Gastrocnemius medialis (tissue), 4 donors: ENCODE results near the gene BANK1. TPM values are rescaled to one million over a fixed set of nuclear protein-coding genes. Genes with fewer than 3 reads are reported as not detected.

ENCODE experiments used
- ATAC-seq, 2 donors: fragments of 150-250 bp; one replicate each; pipeline ENCODE4 v1.9.1; 2016
- DNase-seq, 2 donors: peaks; one replicate each; pipeline ENCODE4 v3.0.0-alpha.2; 2019
- H3K27ac ChIP-seq, 4 donors: fragments of 200-600 bp; sonication (generic); 1 replicate in 1 of 4; 2 replicates in 3 of 4; pipeline ENCODE4 v1.5.1; 2016 to 2018; ENCODE audit warnings: mild to moderate bottlenecking in 2 of 4, moderate library complexity in 1 of 4
- H3K27me3 ChIP-seq, 3 donors: fragments of 200-600 bp; sonication (generic) in 2 of 3; 1 replicate in 1 of 3; 2 replicates in 2 of 3; pipeline versions ENCODE4 v1.5.1 to v1.6.0; 2016 to 2019; ENCODE audit warnings: mild to moderate bottlenecking in 1 of 3, moderate library complexity in 1 of 3
- H3K36me3 ChIP-seq, 2 donors: fragments of 200-600 bp; sonication (generic) in 1 of 2; one replicate each; pipeline ENCODE4 v1.5.1; 2017 to 2018
- H3K4me1 ChIP-seq, 2 donors: fragments of 200-600 bp; sonication (generic) in 1 of 2; one replicate each; pipeline ENCODE4 v1.5.1; 2016 to 2017; ENCODE audit warnings: mild to moderate bottlenecking in 2 of 2
- H3K4me3 ChIP-seq, 4 donors: fragments of 200-600 bp; sonication (generic) in 3 of 4; 1 replicate in 1 of 4; 2 replicates in 3 of 4; pipeline ENCODE4 v1.5.1; 2016 to 2019; ENCODE audit warnings: mild to moderate bottlenecking in 2 of 4
- H3K9me3 ChIP-seq, 3 donors: fragments of 200-600 bp; sonication (generic) in 2 of 3; 1 replicate in 1 of 3; 2 replicates in 2 of 3; pipeline ENCODE4 v1.5.1; 2016 to 2019
- POLR2A ChIP-seq, 2 donors: fragments of 450-650 bp; IDR thresholded peaks; one replicate each; pipeline ENCODE4 v1.6.1; 2017; ENCODE audit warnings: antibody characterized with exemption in 2 of 2, mild to moderate bottlenecking in 2 of 2, moderate library complexity in 2 of 2
- in situ Hi-C, 4 donors: fragments of 200-750 bp; cut with MboI; loops; one replicate each; pipeline versions ENCODE4 v1.15.0 to v1.8.0; 2017; ENCODE audit warnings: low sequenced_read_pairs in 4 of 4
- intact Hi-C: fragments of 100-400 bp; cut with DNase I; formaldehyde crosslinking; loops from one replicate; pipeline ENCODE4 v1.15.1; 2023; ENCODE audit warnings: low total_unique reads
- total RNA-seq, 4 donors: library from RNA; depleted of rRNA; stranded (reverse); fragments of >200 nt; gene quantifications; one replicate each; pipeline versions ENCODE4 v1.1.0 to v1.2.3, GENCODE V29; 2016
- TF ChIP-seq, protein P1 (sequence below), 5 experiments: fragments of 450-650 bp in 3 of 5; fragments of 200-600 bp in 2 of 5; sonication (generic) in 2 of 5; IDR thresholded peaks in 4 of 5; conservative IDR thresholded peaks in 1 of 5; 1 replicate in 4 of 5; 2 replicates in 1 of 5; pipeline ENCODE4 v1.5.1; 2016 to 2019; ENCODE audit warnings: antibody characterized with exemption in 5 of 5, mild to moderate bottlenecking in 3 of 5, moderate library complexity in 3 of 5

BANK1 gene
- total RNA-seq, 4 donors from 2014 or later: 0.10 to 0.91 (median 0.26) TPM

DNA sequence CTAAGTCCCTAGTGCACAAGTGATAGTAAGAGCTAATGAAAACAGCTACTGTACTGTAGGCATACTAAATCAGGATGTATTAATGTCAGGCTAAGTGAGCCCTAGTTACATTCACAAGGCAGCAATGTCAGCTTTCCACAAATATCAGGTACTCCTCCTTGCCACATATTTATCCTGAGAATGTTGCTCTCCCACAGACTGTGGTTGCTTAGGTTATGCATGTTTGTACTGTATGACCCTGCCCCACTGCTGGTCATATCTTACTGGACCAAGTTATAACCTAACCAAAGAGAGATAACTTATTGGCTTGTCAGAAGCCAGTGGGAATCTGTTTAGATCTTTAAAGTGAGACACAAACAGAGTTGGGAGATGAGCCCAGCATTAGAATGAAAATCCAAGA, 313.7 kb downstream of the BANK1 start:
- intact Hi-C loops: no loop called here
- in situ Hi-C loops: no loop called here
- no peak for TF ChIP-seq POLR2A (IDR thresholded peaks at IDR 0.05)
- TF ChIP-seq, protein P1, sequence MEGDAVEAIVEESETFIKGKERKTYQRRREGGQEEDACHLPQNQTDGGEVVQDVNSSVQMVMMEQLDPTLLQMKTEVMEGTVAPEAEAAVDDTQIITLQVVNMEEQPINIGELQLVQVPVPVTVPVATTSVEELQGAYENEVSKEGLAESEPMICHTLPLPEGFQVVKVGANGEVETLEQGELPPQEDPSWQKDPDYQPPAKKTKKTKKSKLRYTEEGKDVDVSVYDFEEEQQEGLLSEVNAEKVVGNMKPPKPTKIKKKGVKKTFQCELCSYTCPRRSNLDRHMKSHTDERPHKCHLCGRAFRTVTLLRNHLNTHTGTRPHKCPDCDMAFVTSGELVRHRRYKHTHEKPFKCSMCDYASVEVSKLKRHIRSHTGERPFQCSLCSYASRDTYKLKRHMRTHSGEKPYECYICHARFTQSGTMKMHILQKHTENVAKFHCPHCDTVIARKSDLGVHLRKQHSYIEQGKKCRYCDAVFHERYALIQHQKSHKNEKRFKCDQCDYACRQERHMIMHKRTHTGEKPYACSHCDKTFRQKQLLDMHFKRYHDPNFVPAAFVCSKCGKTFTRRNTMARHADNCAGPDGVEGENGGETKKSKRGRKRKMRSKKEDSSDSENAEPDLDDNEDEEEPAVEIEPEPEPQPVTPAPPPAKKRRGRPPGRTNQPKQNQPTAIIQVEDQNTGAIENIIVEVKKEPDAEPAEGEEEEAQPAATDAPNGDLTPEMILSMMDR (IDR thresholded peaks at IDR 0.05 in 4 of 5, conservative IDR thresholded peaks at IDR 0.05 in 1 of 5): no peak
- Histone ChIP-seq H3K9me3 (peaks cover 0 to 2% (median 0%) of the 10 kb centered on the region in 3 donors), H3K36me3 (no peaks in the 10 kb centered on the region), H3K27me3 (no peaks in the 10 kb centered on the region), H3K4me3 (no peak overlapping the region), H3K4me1 (no peaks in the 10 kb centered on the region), H3K27ac (no peak overlapping the region)
- no peak for DNase-seq
- no peak for ATAC-seq

GRCh38 chr4:102105983-102106382, 315.5 kb downstream of the BANK1 start:
- H3K27me3 ChIP-seq: no peaks in the 10 kb centered on the region
- no peaks in the 10 kb centered on the region for H3K36me3 ChIP-seq
- no peak overlapping the region for H3K4me3 ChIP-seq
- DNase-seq (no peak), ATAC-seq (no peak)
- H3K4me1 ChIP-seq: no peaks in the 10 kb centered on the region
- no peak for TF ChIP-seq POLR2A (IDR thresholded peaks at IDR 0.05)
- TF ChIP-seq, protein P1 (IDR thresholded peaks at IDR 0.05 in 4 of 5, conservative IDR thresholded peaks at IDR 0.05 in 1 of 5): no peak
- intact Hi-C loops (no loop called here), in situ Hi-C loops (no loop called here)
- H3K27ac ChIP-seq: no peak overlapping the region
- peaks cover 0 to 2% (median 0%) of the 10 kb centered on the region in 3 donors for H3K9me3 ChIP-seq

GRCh38 chr4:102114118-102114630, 323.6 kb downstream of the BANK1 start:
- no peak for TF ChIP-seq POLR2A (IDR thresholded peaks at IDR 0.05)
- intact Hi-C loops: no loop called here
- H3K27ac ChIP-seq: no peak overlapping the region

GRCh38 chr4:102116121-102116520, 325.6 kb downstream of the BANK1 start:
- in situ Hi-C loops: no loop called here
- Histone ChIP-seq H3K4me1 (no peaks in the 10 kb centered on the region), H3K4me3 (no peak overlapping the region), H3K9me3 (no peaks in the 10 kb centered on the region), H3K36me3 (no peaks in the 10 kb centered on the region), H3K27me3 (no peaks in the 10 kb centered on the region), H3K27ac (no peak overlapping the region)
- no peak for ATAC-seq
- no peak for DNase-seq
- TF ChIP-seq POLR2A (IDR thresholded peaks at IDR 0.05): no peak
- TF ChIP-seq, protein P1 (IDR thresholded peaks at IDR 0.05 in 4 of 5, conservative IDR thresholded peaks at IDR 0.05 in 1 of 5): no peak
- intact Hi-C loops: no loop called here

More at GRCh38 chr4:102114118-102114630, 323.6 kb downstream of the BANK1 start:
- H3K4me1 ChIP-seq: no peaks in the 10 kb centered on the region
- no peaks in the 10 kb centered on the region for H3K36me3 ChIP-seq
- in situ Hi-C loops: no loop called here
- ATAC-seq (no peak), DNase-seq (no peak)
- no peaks in the 10 kb centered on the region for H3K27me3 ChIP-seq
- H3K9me3 ChIP-seq: no peaks in the 10 kb centered on the region
- no peak overlapping the region for H3K4me3 ChIP-seq

GRCh38 chr4:102120846-102121245, 330.3 kb downstream of the BANK1 start:
- no peaks in the 10 kb centered on the region for H3K36me3 ChIP-seq
- H3K27me3 ChIP-seq: no peaks in the 10 kb centered on the region
- in situ Hi-C loops: no loop called here
- no peak overlapping the region for H3K4me3 ChIP-seq
- intact Hi-C loops: no loop called here
- no peaks in the 10 kb centered on the region for H3K9me3 ChIP-seq
- ATAC-seq (no peak), DNase-seq (no peak)
- H3K4me1 ChIP-seq: no peaks in the 10 kb centered on the region
- TF ChIP-seq, protein P1 (IDR thresholded peaks at IDR 0.05 in 4 of 5, conservative IDR thresholded peaks at IDR 0.05 in 1 of 5): no peak
- TF ChIP-seq POLR2A (IDR thresholded peaks at IDR 0.05): no peak
- no peak overlapping the region for H3K27ac ChIP-seq
